H9 (cell line): Measurements from ENCODE around the gene LNP1. TPM values are rescaled to one million over a fixed set of nuclear protein-coding genes. Genes with fewer than 3 reads are reported as not detected.

Experiments
- DNase-seq: peaks from one replicate; pipeline ENCODE4 v3.0.0-alpha.2; 2017
- H2AFZ ChIP-seq: one replicate; pipeline ENCODE4 v1.6.1; 2013; ENCODE audit warnings: mild to moderate bottlenecking, low read length, control low read depth, moderate library complexity
- H2AK5ac ChIP-seq: 2 replicates; pipeline ENCODE4 v1.6.1; 2013; ENCODE audit warnings: low read length, control low read depth, mixed read lengths; ENCODE audit not compliant: insufficient read length
- H2BK120ac ChIP-seq: one replicate; pipeline ENCODE4 v1.6.1; 2013; ENCODE audit warnings: low read depth, mild to moderate bottlenecking, low read length, control low read depth, inconsistent platforms; ENCODE audit not compliant: poor library complexity, severe bottlenecking
- H2BK12ac ChIP-seq: 2 replicates; pipeline ENCODE4 v1.6.1; 2013; ENCODE audit warnings: low read length, control low read depth, mixed read lengths, low read depth; ENCODE audit not compliant: insufficient read length
- H2BK15ac ChIP-seq: 2 replicates; pipeline ENCODE4 v1.6.1; 2013; ENCODE audit warnings: low read depth, low read length, control low read depth
- H2BK20ac ChIP-seq: one replicate; pipeline ENCODE4 v1.6.1; 2013; ENCODE audit warnings: low read depth, mild to moderate bottlenecking, low read length, control low read depth, inconsistent platforms; ENCODE audit not compliant: poor library complexity, severe bottlenecking
- H2BK5ac ChIP-seq: 2 replicates; pipeline ENCODE4 v1.6.1; 2013; ENCODE audit warnings: low read length, control low read depth, mixed read lengths; ENCODE audit not compliant: insufficient read length
- H3K14ac ChIP-seq: 2 replicates; pipeline ENCODE4 v1.6.1; 2013; ENCODE audit warnings: low read length, control low read depth; ENCODE audit not compliant: insufficient read depth
- H3K18ac ChIP-seq: 2 replicates; pipeline ENCODE4 v1.6.1; 2013; ENCODE audit warnings: low read depth, mild to moderate bottlenecking, mixed read lengths, low read length, control low read depth; ENCODE audit not compliant: insufficient read length
- H3K23ac ChIP-seq: 2 replicates; pipeline ENCODE4 v1.6.1; 2013; ENCODE audit warnings: low read length, control low read depth, mixed read lengths, low read depth; ENCODE audit not compliant: insufficient read length
- H3K23me2 ChIP-seq: 2 replicates; pipeline ENCODE4 v1.6.1; 2013; ENCODE audit warnings: low read depth, mild to moderate bottlenecking, mixed read lengths, low read length, control low read depth; ENCODE audit not compliant: insufficient read length, poor library complexity, severe bottlenecking
- H3K27ac ChIP-seq: 2 replicates; pipeline ENCODE4 v1.5.1; 2013; ENCODE audit warnings: low read length, control low read depth, mixed read lengths, low read depth; ENCODE audit not compliant: insufficient read length
- H3K27me3 ChIP-seq: 2 replicates; pipeline ENCODE4 v1.6.1; 2013; ENCODE audit warnings: low read length, control low read depth, inconsistent platforms; ENCODE audit not compliant: insufficient read depth
- H3K4ac ChIP-seq: 2 replicates; pipeline ENCODE4 v1.6.1; 2013; ENCODE audit warnings: low read depth, mild to moderate bottlenecking, control low read depth, inconsistent platforms, low read length, moderate library complexity
- H3K4me1 ChIP-seq: 2 replicates; pipeline ENCODE4 v1.6.1; 2013; ENCODE audit warnings: low read length, control low read depth, inconsistent platforms; ENCODE audit not compliant: insufficient read depth
- H3K4me2 ChIP-seq: 2 replicates; pipeline ENCODE4 v1.6.1; 2013; ENCODE audit warnings: low read length, control low read depth, mixed read lengths; ENCODE audit not compliant: insufficient read length, insufficient read depth
- H3K56ac ChIP-seq: 2 replicates; pipeline ENCODE4 v1.6.1; 2013; ENCODE audit warnings: low read depth, mild to moderate bottlenecking, mixed read lengths, low read length, control low read depth; ENCODE audit not compliant: insufficient read length
- H3K79me1 ChIP-seq: 2 replicates; pipeline ENCODE4 v1.6.1; 2013; ENCODE audit warnings: low read depth, mild to moderate bottlenecking, moderate library complexity, low read length, control low read depth, inconsistent platforms; ENCODE audit not compliant: insufficient read depth, poor library complexity, severe bottlenecking
- H3K79me2 ChIP-seq: 2 replicates; pipeline ENCODE4 v1.6.1; 2013; ENCODE audit warnings: low read length, control low read depth, inconsistent platforms; ENCODE audit not compliant: insufficient read depth
- H3K9ac ChIP-seq: 2 replicates; pipeline ENCODE4 v1.6.1; 2013; ENCODE audit warnings: low read length, control low read depth, mixed read lengths; ENCODE audit not compliant: insufficient read length; ENCODE audit errors: extremely low read depth
- H3K9me3 ChIP-seq: one replicate; pipeline ENCODE4 v1.6.1; 2013; ENCODE audit warnings: low read depth, low read length, inconsistent platforms; ENCODE audit not compliant: control insufficient read depth
- H3T11ph ChIP-seq: one replicate; pipeline ENCODE4 v1.6.1; 2013; ENCODE audit warnings: mild to moderate bottlenecking, low read length, control low read depth, inconsistent platforms
- H4K20me1 ChIP-seq: one replicate; pipeline ENCODE4 v1.6.1; 2013; ENCODE audit not compliant: control insufficient read depth, insufficient read length, insufficient read depth
- H4K5ac ChIP-seq: 2 replicates; pipeline ENCODE4 v1.6.1; 2013; ENCODE audit warnings: low read depth, mild to moderate bottlenecking, mixed read lengths, low read length, control low read depth; ENCODE audit not compliant: insufficient read length
- H4K8ac ChIP-seq: replicated peaks from 2 replicates; pipeline ENCODE4 v1.6.1; 2013; ENCODE audit warnings: low read length, control low read depth, mixed read lengths, low read depth; ENCODE audit not compliant: insufficient read length
- H4K91ac ChIP-seq: 2 replicates; pipeline ENCODE4 v1.6.1; 2013; ENCODE audit warnings: low read depth, mild to moderate bottlenecking, moderate library complexity, mixed read lengths, low read length, control low read depth; ENCODE audit not compliant: insufficient read length
- H3K27ac Mint-ChIP-seq, 3 experiments: 2 replicates in 2 of 3; 3 replicates in 1 of 3; pipeline ENCODE4 v1.8.0; 2020 to 2021; ENCODE audit warnings: mixed read lengths in 3 of 3, mild to moderate bottlenecking in 1 of 3, moderate library complexity in 1 of 3
- H3K27me3 Mint-ChIP-seq: 2 replicates; pipeline ENCODE4 v1.8.0; 2021; ENCODE audit warnings: low read depth, mild to moderate bottlenecking, moderate library complexity, mixed read lengths
- H3K36me3 Mint-ChIP-seq, 3 experiments: 2 replicates in 2 of 3; 3 replicates in 1 of 3; pipeline ENCODE4 v1.8.0; 2020 to 2021; ENCODE audit warnings: low read depth in 3 of 3, mixed read lengths in 3 of 3; ENCODE audit not compliant: insufficient read depth in 1 of 3
- H3K4me1 Mint-ChIP-seq, 2 experiments: 2 replicates each; pipeline ENCODE4 v1.8.0; 2020; ENCODE audit warnings: mixed read lengths in 2 of 2
- H3K4me3 Mint-ChIP-seq, 2 experiments: 2 replicates in 1 of 2; 3 replicates in 1 of 2; pipeline ENCODE4 v1.8.0; 2020 to 2021; ENCODE audit warnings: mild to moderate bottlenecking in 2 of 2, mixed read lengths in 2 of 2, moderate library complexity in 1 of 2
- H3K9me3 Mint-ChIP-seq, 2 experiments: 2 replicates in 1 of 2; 3 replicates in 1 of 2; pipeline ENCODE4 v1.8.0; 2020; ENCODE audit warnings: mild to moderate bottlenecking in 2 of 2, mixed read lengths in 2 of 2, moderate library complexity in 1 of 2
- WGBS: extraction: QIAGEN DNeasy Blood & Tissue Kit; methylation state at CpG from one replicate; pipeline ENCODE4 v1.1.7; 2013; ENCODE audit warnings: missing lambda C conversion rate, low lambda C conversion rate, mixed read lengths; ENCODE audit not compliant: insufficient read length; ENCODE audit errors: extremely low coverage; 5-methylcytosine and 5-hydroxymethylcytosine counted together
- total RNA-seq: library from RNA; stranded (reverse); gene quantifications from 2 replicates; pipeline ENCODE4 v1.2.1, GENCODE V29; 2021
- TF ChIP-seq, protein P1 (sequence below): fragments of 200-600 bp; sonication (generic); conservative IDR thresholded peaks from 3 replicates; pipeline ENCODE4 v1.8.0; 2021; ENCODE audit warnings: antibody characterized with exemption, mild to moderate bottlenecking

Gene LNP1
- total RNA-seq, 1 experiment from 2014 or later, result 4.1 TPM

DNA sequence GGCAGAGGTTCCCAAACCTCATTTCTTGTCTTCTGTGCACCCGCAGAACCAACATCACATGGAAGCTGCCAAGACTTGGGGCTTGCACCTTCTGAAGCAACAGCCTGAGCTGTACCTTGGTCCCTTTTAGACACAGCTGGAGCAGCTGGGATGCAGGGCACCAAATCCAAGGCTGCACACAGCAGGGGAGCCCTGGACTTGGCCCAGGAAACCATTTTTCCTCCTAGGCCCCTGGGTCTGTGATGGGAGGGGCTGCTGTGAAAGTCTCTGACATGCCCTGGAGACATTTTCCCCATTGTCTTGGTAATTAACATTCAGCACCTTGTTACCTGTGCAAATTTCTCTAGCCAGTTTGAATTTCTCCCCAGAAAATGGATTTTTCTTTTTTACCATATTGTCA is 57.5 kb downstream of the LNP1 start:
- Histone ChIP-seq H2BK20ac (no peak overlapping the region), H2BK5ac (no peak overlapping the region)
- no CpG with 5 or more reads among the region's 1 CpG for WGBS

More for the DNA sequence above, 57.5 kb downstream of the LNP1 start:
- Histone ChIP-seq H4K8ac (no peak overlapping the region), H3K18ac (no peak overlapping the region), H2BK12ac (no peak overlapping the region), H3K79me1 (no peaks in the 10 kb centered on the region), H3K9ac (no peak overlapping the region), H4K20me1 (no peaks in the 10 kb centered on the region), H2BK15ac (no peak overlapping the region), H4K91ac (no peak overlapping the region), H3T11ph (no peak overlapping the region), H2BK120ac (no peak overlapping the region), H3K4me1 (no peaks in the 10 kb centered on the region), H2AFZ (no peak overlapping the region), H3K23ac (no peak overlapping the region), H3K27ac (no peak overlapping the region), H3K14ac (no peak overlapping the region), H3K4ac (no peak overlapping the region), H4K5ac (no peak overlapping the region), H2AK5ac (no peak overlapping the region), H3K79me2 (no peaks in the 10 kb centered on the region), H3K9me3 (no peaks in the 10 kb centered on the region), H3K56ac (no peak overlapping the region), H3K27me3 (no peaks in the 10 kb centered on the region), H3K23me2 (no peaks in the 10 kb centered on the region), H3K4me2 (no peak overlapping the region)
- Mint-ChIP-seq H3K27me3 (no peaks in the 10 kb centered on the region), H3K4me1 (peaks cover 10 to 18% of the 10 kb centered on the region in 2 experiments), H3K4me3 (no peak overlapping the region), H3K36me3 (peaks cover 13 to 36% (median 14%) of the 10 kb centered on the region in 3 experiments), H3K9me3 (peaks cover 7 to 14% of the 10 kb centered on the region in 2 experiments; a peak in 3 of 5 replicates), H3K27ac (no peak overlapping the region)
- no peak for DNase-seq
- TF ChIP-seq, protein P1, sequence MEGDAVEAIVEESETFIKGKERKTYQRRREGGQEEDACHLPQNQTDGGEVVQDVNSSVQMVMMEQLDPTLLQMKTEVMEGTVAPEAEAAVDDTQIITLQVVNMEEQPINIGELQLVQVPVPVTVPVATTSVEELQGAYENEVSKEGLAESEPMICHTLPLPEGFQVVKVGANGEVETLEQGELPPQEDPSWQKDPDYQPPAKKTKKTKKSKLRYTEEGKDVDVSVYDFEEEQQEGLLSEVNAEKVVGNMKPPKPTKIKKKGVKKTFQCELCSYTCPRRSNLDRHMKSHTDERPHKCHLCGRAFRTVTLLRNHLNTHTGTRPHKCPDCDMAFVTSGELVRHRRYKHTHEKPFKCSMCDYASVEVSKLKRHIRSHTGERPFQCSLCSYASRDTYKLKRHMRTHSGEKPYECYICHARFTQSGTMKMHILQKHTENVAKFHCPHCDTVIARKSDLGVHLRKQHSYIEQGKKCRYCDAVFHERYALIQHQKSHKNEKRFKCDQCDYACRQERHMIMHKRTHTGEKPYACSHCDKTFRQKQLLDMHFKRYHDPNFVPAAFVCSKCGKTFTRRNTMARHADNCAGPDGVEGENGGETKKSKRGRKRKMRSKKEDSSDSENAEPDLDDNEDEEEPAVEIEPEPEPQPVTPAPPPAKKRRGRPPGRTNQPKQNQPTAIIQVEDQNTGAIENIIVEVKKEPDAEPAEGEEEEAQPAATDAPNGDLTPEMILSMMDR, result no peak
